Measurements from ENCODE around the gene NTF3.
A peak's percentile ranks its signal among the peaks of the same experiment; 100 is the strongest.

The NTF3 gene

GRCh38 chr12:5439371-5439771, 7.5 kb downstream of the NTF3 start:
- no peak overlapping the region for H3K4me3 ChIP-seq (ENCODE audit: control insufficient read depth, low read depth, low read length)
- peak; percentile 29 for TF ChIP-seq CTCF (IDR thresholded peaks at IDR 0.05; ENCODE audit: control insufficient read depth, insufficient read depth, low read depth, low read length, missing control alignments)
- no peak for DNase-seq (ENCODE audit: low read depth)

GRCh38 chr12:5439788-5440300, 7.9 kb downstream of the NTF3 start:
- TF ChIP-seq CTCF (IDR thresholded peaks at IDR 0.05; ENCODE audit: control insufficient read depth, insufficient read depth, low read depth, low read length, missing control alignments): no peak
- DNase-seq (ENCODE audit: low read depth): no peak

GRCh38 chr12:5440978-5441377, 9.1 kb downstream of the NTF3 start:
- no peak for DNase-seq (ENCODE audit: low read depth)
- H3K4me3 ChIP-seq (ENCODE audit: control insufficient read depth, low read depth, low read length): no peak overlapping the region
- TF ChIP-seq CTCF (IDR thresholded peaks at IDR 0.05; ENCODE audit: control insufficient read depth, insufficient read depth, low read depth, low read length, missing control alignments): no peak

More at GRCh38 chr12:5439788-5440300, 7.9 kb downstream of the NTF3 start:
- H3K4me3 ChIP-seq (ENCODE audit: control insufficient read depth, low read depth, low read length): no peak overlapping the region

- no peak overlapping the region for H3K4me3 ChIP-seq (ENCODE audit: control insufficient read depth, low read depth, low read length)
- TF ChIP-seq CTCF (IDR thresholded peaks at IDR 0.05; ENCODE audit: control insufficient read depth, insufficient read depth, low read depth, low read length, missing control alignments): no peak
- peak; percentile 41 for DNase-seq (ENCODE audit: low read depth)
Observed at GRCh38 chr12:5441497-5442236, 9.8 kb downstream of the NTF3 start.

GRCh38 chr12:5442251-5443006, 10.5 kb downstream of the NTF3 start:
- H3K4me3 ChIP-seq (ENCODE audit: control insufficient read depth, low read depth, low read length): no peak overlapping the region
- TF ChIP-seq CTCF (IDR thresholded peaks at IDR 0.05; ENCODE audit: control insufficient read depth, insufficient read depth, low read depth, low read length, missing control alignments): peak; percentile 73
- peak; percentile 46 for DNase-seq (ENCODE audit: low read depth)

GRCh38 chr12:5444520-5444919, 12.6 kb downstream of the NTF3 start:
- TF ChIP-seq CTCF (IDR thresholded peaks at IDR 0.05; ENCODE audit: control insufficient read depth, insufficient read depth, low read depth, low read length, missing control alignments): no peak
- no peak for DNase-seq (ENCODE audit: low read depth)

More at GRCh38 chr12:5444520-5444919, 12.6 kb downstream of the NTF3 start:
- no peak overlapping the region for H3K4me3 ChIP-seq (ENCODE audit: control insufficient read depth, low read depth, low read length)
